Nephron progenitor cell (in vitro differentiated cells): ENCODE measurements around the gene PITPNC1.

Experiments used
- DNase-seq: peaks from one replicate; pipeline ENCODE4 v3.0.0; 2021
- H3K27ac Mint-ChIP-seq: 2 replicates; pipeline ENCODE4 v1.8.0; 2021; ENCODE audit warnings: mild to moderate bottlenecking, moderate library complexity, mixed read lengths
- H3K27me3 Mint-ChIP-seq: 2 replicates; pipeline ENCODE4 v1.8.0; 2021; ENCODE audit warnings: mild to moderate bottlenecking, low read depth, mixed read lengths; ENCODE audit not compliant: poor library complexity
- H3K36me3 Mint-ChIP-seq: 2 replicates; pipeline ENCODE4 v1.8.0; 2021; ENCODE audit warnings: low read depth, mixed read lengths
- H3K4me1 Mint-ChIP-seq: 2 replicates; pipeline ENCODE4 v1.8.0; 2021; ENCODE audit warnings: mixed read lengths
- H3K4me3 Mint-ChIP-seq: 2 replicates; pipeline ENCODE4 v1.8.0; 2021; ENCODE audit warnings: mild to moderate bottlenecking, moderate library complexity, mixed read lengths
- H3K9me3 Mint-ChIP-seq: 2 replicates; pipeline ENCODE4 v1.8.0; 2021; ENCODE audit warnings: mild to moderate bottlenecking, moderate library complexity, mixed read lengths
- CTCF ChIP-seq: fragments of 200-600 bp; sonication (generic); IDR thresholded peaks from 2 replicates; pipeline ENCODE4 v1.5.0; 2021; ENCODE audit warnings: antibody characterized with exemption

The PITPNC1 gene

GRCh38 chr17:67442787-67443624 is 65.9 kb downstream of the PITPNC1 start:
- Mint-ChIP-seq H3K27ac (peak overlapping the region; percentile 91), H3K36me3 (no peaks in the 10 kb centered on the region), H3K9me3 (no peaks in the 10 kb centered on the region), H3K27me3 (peaks cover 5% of the 10 kb centered on the region), H3K4me1 (peaks cover 44% of the 10 kb centered on the region), H3K4me3 (peak overlapping the region; percentile 5)
- no peak for TF ChIP-seq CTCF
- no peak for DNase-seq

GRCh38 chr17:67443931-67444595 is 67.0 kb downstream of the PITPNC1 start:
- Mint-ChIP-seq H3K4me1 (peaks cover 47% of the 10 kb centered on the region), H3K27me3 (peaks cover 5% of the 10 kb centered on the region), H3K9me3 (no peaks in the 10 kb centered on the region), H3K4me3 (no peak overlapping the region), H3K27ac (peak overlapping the region; percentile 91), H3K36me3 (no peaks in the 10 kb centered on the region)
- peak; percentile 8 for DNase-seq
- no peak for TF ChIP-seq CTCF

GRCh38 chr17:67448449-67448848 is 71.4 kb downstream of the PITPNC1 start:
- Mint-ChIP-seq H3K4me1 (peaks cover 33% of the 10 kb centered on the region), H3K4me3 (no peak overlapping the region), H3K36me3 (no peaks in the 10 kb centered on the region), H3K9me3 (peaks cover 4% of the 10 kb centered on the region), H3K27ac (no peak overlapping the region), H3K27me3 (peaks cover 11% of the 10 kb centered on the region)
- no peak for TF ChIP-seq CTCF
- no peak for DNase-seq

- no peak for TF ChIP-seq CTCF
- H3K4me3 Mint-ChIP-seq = no peak overlapping the region
- peaks cover 4% of the 10 kb centered on the region for H3K9me3 Mint-ChIP-seq
- H3K36me3 Mint-ChIP-seq = no peaks in the 10 kb centered on the region
- peaks cover 28% of the 10 kb centered on the region for H3K4me1 Mint-ChIP-seq
- peaks cover 14% of the 10 kb centered on the region for H3K27me3 Mint-ChIP-seq
- DNase-seq = no peak
- H3K27ac Mint-ChIP-seq = no peak overlapping the region
Measured at GRCh38 chr17:67449065-67449464, 72.0 kb downstream of the PITPNC1 start.

- no peak overlapping the region for H3K27ac Mint-ChIP-seq
- H3K4me1 Mint-ChIP-seq = peaks cover 20% of the 10 kb centered on the region
- peaks cover 4% of the 10 kb centered on the region for H3K9me3 Mint-ChIP-seq
- H3K36me3 Mint-ChIP-seq = no peaks in the 10 kb centered on the region
- H3K4me3 Mint-ChIP-seq = no peak overlapping the region
- peaks cover 14% of the 10 kb centered on the region for H3K27me3 Mint-ChIP-seq
- TF ChIP-seq CTCF = no peak
- no peak for DNase-seq
Measured at GRCh38 chr17:67449845-67450755, 73.0 kb downstream of the PITPNC1 start.
